ENCODE data around the gene RRP12.

Gene RRP12

GRCh38 chr10:97307866-97308780, 93.0 kb downstream of the RRP12 start:
- no peak for DNase-seq

- DNase-seq, result no peak
These were observed 93.7 kb downstream of the RRP12 start for GRCh38 chr10:97307441-97307840.
